H1 (cell line): ENCODE measurements around the gene POU3F1. TPM values are rescaled to one million over a fixed set of nuclear protein-coding genes. Genes with fewer than 3 reads are reported as not detected.

ENCODE experiments used
- CHD2 ChIP-seq: IDR thresholded peaks from 2 replicates; pipeline ENCODE4 v1.6.1; 2012; ENCODE audit warnings: low read length, improper control_type of control experiment
- EGR1 ChIP-seq: IDR thresholded peaks from 2 replicates; pipeline ENCODE4 v1.6.1; 2011; ENCODE audit warnings: low read depth, low read length, borderline replicate concordance
- EP300 ChIP-seq, 2 experiments: IDR thresholded peaks; 1 replicate in 1 of 2; 2 replicates in 1 of 2; pipeline ENCODE4 v1.6.1; 2011 to 2012; ENCODE audit warnings: low read depth in 2 of 2, low read length in 2 of 2, mild to moderate bottlenecking in 2 of 2, borderline replicate concordance in 1 of 2, inconsistent platforms in 1 of 2, moderate library complexity in 1 of 2
- KDM5A ChIP-seq: fragments of 200-600 bp; IDR thresholded peaks from 2 replicates; pipeline ENCODE4 v1.7.1; 2012; ENCODE audit warnings: mild to moderate bottlenecking, low read length, inconsistent platforms, mixed read lengths
- SAP30 ChIP-seq: fragments of 300-600 bp; sonication (generic); IDR thresholded peaks from 2 replicates; pipeline ENCODE4 v1.7.1; 2012; ENCODE audit warnings: low read length, moderate library complexity, mild to moderate bottlenecking, inconsistent platforms; ENCODE audit not compliant: insufficient read depth, insufficient replicate concordance
- SP1 ChIP-seq: IDR thresholded peaks from 2 replicates; pipeline ENCODE4 v1.6.1; 2011; ENCODE audit warnings: low read depth, low read length
- polyA plus RNA-seq, 7 experiments: library from polyadenylated mRNA; depleted of rRNA in 3 of 7; stranded (reverse) in 5 of 7; unstranded in 2 of 7; fragments of >200 nt in 5 of 7; fragments of 200-250 nt in 2 of 7; gene quantifications; 1 replicate in 5 of 7; 2 replicates in 1 of 7; 4 replicates in 1 of 7; pipeline versions ENCODE4 v1.2.1 to v1.2.3, GENCODE V29; 2011 to 2013; ENCODE audit warnings: missing spikeins in 2 of 7, mixed read lengths in 2 of 7
- total RNA-seq: library from RNA; stranded (reverse); fragmentation: NEBNext Ultra II Directional; extraction: Animal tissue kit (Norgen Biotek cat#: 25700); gene quantifications from 2 replicates; pipeline ENCODE4 v1.2.1, GENCODE V29; 2021

Gene POU3F1
- total and polyA plus RNA-seq, 2 of the 8 experiments (the other 6 are each of a cell fraction or from before 2014, with no cell fraction given), result 4.2 to 10.8 TPM

DNA sequence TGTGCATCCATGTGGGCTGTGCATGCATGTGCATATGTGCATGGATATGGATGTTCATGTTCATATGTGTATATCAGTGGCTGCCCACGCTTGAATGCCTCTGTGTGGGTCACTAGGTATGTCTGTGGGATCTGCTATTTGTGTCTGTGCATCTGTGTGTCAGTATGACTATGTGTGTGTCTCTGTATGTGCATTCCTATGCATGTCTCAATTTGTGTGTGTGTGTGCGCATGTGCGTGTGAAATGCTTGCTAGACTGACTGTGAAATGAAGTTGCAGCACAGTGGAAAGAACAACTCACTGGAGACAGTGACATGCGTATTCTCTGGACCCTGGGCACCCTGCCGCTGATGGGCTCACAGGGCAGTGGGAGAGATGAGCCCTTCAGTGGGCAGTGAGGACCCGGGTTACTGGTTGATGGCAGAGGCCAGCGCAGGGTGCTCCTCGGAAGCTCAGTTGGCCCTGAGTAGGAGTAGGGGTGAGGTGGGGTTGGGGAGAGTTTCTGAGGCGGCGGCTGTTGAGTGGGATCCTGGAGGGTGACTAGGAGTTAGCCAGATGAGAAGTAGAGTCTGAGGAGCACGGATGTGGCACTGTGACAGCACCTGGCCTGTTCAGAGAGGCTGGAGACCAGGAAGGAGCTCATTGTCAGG, 43.2 kb upstream of the POU3F1 start (continued):
- TF ChIP-seq SAP30, result no peak
- no peak for TF ChIP-seq KDM5A
- TF ChIP-seq EGR1, result no peak
- TF ChIP-seq EP300 (IDR thresholded peaks at IDR 0.05; ENCODE audit: borderline replicate concordance in 1 of 2, low read depth in 2 of 2, low read length in 2 of 2), result no peak
- TF ChIP-seq SP1, result no peak
- no peak for TF ChIP-seq CHD2
